NCI-H1092 (cell line): ENCODE data around the gene LHCGR.
A peak's percentile ranks its signal among the peaks of the same experiment; 100 is the strongest.
"Not testable (repeated sequence)": the region's sequence is repeated elsewhere in the genome, so short reads cannot be mapped to it uniquely, and the experiment has no call there.

Source experiments
- DNase-seq: peaks from one replicate; lab custom pipeline; 2025; lab: John Stamatoyannopoulos, UW

The LHCGR gene

DNA sequence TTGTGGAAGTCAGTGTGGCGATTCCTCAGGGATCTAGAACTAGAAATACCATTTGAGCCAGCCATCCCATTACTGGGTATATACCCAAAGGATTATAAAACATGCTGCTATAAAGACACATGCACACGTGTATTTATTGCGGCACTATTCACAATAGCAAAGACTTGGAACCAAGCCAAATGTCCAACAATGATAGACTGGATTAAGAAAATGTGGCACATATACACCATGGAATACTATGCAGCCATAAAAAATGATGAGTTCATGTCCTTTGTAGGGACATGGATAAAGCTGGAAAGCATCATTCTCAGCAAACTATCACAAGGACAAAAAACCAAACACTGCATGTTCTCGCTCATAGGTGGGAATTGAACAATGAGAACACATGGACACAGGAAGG, 16.3 kb downstream of the LHCGR start:
- not testable (repeated sequence) for DNase-seq

DNA sequence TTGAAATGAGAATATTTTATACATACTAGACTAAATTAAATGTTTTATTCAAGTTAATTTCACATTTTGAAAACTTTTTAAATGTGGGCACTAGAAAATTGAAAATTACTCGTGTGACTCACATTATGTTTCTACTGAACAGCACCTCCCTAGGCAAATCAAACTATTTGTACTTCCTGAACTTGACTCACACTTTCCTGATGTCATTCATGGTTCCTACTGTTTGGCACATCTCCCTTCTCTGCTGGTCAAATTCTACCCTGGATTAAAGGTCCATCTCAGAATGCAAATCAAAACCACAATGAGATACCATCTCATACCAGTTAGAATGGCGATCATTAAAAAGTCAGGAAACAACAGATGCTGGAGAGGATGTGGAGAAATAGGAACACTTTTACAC, 16.7 kb downstream of the LHCGR start:
- no peak for DNase-seq

DNA sequence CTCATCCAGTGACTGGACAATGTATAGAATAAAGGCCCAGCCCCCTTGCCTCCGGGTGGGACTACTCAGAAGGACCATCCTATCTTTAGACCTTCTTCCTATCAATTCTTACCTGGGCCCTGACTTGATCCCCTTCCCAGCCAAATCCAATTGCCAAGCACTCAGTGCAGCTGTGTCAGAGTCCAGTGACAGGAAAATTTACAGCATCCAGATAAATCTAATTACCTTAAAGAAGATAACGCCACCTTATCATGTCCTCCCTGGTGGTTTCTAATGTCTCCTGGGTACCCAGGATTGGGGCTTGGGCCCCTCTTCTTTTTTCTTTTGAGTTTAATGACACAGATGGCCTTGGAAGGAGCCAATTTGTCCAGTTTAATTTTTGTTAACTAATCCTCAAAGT, 19.3 kb downstream of the LHCGR start:
- no peak for DNase-seq

DNA sequence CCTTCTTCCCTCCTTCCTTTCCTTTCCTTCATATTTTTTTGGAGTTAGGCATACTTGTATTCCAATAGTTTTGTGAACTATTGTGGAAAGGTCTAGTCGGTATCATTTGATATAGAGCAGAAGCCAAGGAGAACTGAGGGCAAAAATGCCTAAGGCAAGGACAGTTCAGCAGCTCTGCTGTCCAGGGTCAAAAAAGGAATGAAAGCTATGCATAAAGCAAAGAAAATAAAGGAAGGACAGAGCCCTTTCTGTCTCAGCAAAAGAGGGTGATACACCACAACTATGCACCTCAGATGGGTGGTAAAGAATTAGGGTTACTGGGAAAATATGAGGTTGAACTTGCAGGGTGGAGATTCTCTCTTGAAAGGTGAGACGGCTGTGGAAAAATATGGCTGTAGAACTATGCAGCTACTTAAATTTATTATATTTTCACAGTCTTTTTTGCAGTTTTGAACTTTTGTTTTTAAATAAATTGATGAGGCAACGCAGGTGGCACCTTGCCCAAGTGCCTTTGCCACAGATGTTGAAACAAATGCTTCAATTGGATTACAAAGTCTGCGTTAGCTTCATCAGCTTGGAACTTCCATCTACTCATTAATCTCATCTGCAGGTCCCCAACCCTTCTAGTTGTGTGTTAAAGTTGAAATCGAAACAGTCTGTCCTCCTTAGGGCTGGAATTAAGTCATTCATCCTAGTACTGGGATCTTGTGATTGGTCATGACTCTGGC, 20.8 kb downstream of the LHCGR start:
- DNase-seq: no peak

DNA sequence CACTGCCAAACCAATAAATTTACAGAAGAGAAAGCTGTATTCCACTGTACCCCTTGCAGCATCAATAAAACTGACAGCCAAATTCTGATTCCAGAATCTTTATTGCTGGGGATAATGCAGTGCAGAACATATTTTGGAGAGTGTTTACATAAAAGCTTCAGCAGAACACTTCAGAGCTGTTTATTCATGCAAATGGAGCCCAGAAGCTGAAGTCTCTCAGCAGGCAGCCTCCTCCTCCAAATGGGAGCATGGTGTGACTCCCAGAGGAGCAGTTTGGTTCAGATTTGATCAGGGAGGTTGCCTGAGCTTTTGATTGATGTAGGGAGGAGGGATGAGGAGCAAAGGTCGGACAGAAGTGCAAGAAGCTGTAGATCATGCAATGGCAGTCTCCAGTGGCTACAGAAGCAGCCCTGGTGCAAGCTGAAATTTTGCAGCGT, 22.4 kb downstream of the LHCGR start:
- peak; percentile 66 for DNase-seq

DNA sequence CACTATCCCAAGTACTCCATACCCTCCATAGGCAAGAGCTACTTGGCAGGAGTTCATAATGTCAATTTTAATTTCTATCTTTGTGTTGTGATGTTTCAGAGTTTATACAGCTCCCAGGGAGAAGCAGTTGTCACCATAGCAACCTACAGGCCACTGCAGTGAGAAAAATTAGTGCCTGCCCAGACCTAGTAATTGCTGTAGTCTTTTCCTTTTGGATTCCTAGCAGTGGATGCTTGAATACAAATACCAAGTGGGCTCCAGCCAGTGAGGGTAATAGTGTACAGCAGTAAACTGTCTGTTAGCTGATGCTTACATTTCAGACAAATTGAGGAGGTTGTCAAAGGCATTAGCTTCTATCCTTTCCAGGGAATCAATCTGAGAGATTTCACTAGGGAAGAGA, 26.7 kb downstream of the LHCGR start:
- DNase-seq: no peak

DNA sequence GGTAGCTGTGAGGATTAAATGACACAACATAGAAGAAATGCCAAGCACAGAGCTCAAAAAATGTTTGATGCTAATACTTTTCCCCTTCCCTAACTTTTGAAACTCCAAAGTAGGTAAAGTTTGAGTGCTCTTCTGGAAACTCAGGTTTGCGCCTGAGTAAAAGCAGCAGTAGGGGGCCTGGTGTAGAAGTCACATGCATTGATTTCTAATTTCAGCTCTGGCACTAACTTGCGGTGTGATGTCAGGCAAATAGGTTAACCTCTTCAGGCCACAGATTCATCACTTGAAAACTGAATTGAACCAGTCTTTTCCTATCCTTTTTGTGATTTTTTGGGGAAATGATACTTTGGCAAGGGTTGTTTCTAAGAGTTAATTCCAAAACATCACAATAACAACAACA, 27.2 kb downstream of the LHCGR start:
- no peak for DNase-seq

DNA sequence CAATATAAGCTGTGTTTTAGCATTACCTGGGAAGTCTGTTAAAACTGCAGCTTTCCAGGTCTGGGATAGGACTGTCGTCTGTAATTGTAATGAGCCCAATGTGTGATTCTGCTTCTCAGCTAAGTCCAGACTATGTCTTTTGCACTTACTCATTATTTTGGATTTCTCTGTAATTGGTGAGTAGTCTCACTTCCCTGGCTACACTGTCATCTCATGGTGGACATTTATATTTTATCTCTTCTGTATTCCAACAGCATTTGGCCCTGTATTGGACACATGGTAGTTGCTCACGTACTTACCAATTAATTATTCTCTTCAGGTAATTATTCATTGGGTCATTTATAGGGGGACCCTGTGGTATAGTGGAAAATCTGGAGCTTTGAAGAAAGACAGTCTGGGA, 28.0 kb downstream of the LHCGR start:
- DNase-seq: no peak

DNA sequence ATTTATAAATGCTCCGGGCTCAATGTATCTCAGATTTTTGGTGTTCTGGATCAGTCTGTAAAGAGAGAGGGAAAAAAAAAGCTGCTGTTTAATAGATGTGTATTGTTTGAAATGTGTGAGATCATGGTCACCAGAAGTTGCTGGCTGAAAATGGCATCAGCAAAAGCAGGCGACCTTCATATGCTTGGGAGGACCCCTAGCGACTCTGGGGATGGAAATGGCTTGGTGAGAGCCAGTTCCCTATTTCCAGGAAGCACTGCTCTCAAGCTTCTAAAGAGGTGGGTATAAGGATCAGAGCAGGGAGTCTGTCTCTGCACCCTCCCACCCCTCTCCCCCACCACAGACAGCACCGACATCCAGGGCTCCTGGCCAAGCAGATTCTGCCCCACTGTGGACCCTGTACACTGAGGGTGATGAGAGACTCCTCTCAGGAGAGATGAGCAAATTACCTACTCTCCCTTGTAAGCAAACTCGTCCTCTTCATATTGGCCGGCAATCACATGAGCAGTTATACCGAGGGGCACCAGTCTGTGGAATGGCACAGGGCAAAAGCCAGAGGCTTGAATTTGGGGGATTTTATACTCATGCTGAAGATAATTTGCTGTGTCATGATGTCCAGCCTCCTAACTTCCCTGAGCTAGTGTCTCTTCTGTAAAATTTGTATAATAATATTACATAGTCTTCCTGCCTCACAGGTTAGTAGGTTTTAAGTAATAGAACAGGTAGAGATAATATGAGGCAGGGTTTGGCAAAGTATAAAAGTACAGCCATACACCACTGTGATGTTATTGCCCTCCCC, 29.6 kb downstream of the LHCGR start:
- DNase-seq: no peak

DNA sequence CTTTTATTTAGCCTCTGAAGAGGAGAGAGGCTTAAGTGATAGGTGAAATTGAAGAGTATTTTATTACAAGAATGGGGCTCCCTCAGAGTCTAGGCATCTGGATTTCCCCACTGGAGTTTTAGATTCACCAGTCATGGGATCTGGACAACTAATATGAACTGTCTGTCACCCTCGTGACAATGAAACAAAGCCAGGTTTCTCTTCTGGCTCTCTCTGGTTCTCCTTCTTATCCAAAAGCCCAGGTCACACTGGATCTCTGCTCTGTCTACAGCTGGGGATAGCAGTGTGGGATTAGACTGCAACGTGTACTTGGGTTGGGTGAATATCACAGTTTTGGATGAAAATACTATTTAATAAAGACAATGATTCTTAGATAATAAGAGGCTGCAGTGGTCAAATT, 31.2 kb downstream of the LHCGR start:
- no peak for DNase-seq

DNA sequence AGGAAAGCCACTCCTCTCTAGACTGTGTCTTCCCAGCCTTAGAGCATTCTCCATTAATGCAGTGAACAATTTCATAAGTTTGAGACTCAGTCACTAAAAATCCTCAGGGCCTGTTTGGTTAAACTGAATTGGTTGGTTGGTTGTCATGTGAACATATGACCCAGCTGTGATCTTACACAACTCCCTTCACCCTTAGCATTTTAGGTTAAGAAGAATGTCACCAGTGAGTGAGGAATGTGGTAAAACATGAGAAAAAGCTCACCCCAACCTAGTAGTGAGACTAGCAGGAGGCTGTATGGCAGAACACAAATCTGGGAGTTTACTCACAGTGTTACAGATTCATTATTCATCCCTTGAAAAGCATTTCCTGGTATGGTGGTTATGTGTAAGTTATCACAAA, 32.4 kb downstream of the LHCGR start:
- DNase-seq: no peak

DNA sequence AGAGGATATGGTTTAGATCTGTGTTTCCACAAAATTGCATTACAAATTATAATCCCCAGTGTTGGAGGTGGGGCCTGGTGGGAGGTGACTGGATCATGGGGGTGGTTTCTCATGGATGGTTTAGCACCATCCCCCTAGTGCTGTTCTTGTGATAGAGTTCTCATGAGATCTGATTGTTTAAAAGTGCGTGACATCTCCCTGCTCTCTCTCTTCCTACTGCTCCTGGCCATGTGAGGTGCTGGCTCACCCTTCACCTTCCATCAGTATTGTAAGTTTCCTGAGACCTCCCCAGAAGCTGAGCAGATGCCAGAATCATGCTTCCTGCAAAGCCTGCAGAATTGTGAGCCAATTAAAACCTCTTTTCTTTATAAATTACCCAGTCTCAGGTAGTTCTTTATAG, 33.1 kb downstream of the LHCGR start:
- no peak for DNase-seq

DNA sequence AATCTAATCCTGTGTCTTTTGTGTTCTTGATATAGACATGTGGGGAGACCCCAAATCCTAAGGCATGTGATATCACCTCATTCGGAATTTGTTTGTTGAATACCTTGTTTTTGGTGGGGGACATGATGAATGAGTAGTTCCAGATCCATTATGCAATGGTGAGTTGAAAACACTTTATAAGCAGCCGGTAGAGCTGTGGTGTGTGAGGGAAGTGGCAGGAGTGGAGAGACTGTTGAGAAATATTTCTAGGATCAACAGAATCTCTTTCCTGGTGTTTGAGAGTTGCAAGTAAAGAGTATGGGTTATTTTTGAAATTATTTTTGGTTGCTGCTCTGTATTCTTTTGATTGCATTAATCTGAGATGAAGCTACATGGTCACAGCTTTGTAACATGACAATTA, 34.4 kb downstream of the LHCGR start:
- DNase-seq: no peak

DNA sequence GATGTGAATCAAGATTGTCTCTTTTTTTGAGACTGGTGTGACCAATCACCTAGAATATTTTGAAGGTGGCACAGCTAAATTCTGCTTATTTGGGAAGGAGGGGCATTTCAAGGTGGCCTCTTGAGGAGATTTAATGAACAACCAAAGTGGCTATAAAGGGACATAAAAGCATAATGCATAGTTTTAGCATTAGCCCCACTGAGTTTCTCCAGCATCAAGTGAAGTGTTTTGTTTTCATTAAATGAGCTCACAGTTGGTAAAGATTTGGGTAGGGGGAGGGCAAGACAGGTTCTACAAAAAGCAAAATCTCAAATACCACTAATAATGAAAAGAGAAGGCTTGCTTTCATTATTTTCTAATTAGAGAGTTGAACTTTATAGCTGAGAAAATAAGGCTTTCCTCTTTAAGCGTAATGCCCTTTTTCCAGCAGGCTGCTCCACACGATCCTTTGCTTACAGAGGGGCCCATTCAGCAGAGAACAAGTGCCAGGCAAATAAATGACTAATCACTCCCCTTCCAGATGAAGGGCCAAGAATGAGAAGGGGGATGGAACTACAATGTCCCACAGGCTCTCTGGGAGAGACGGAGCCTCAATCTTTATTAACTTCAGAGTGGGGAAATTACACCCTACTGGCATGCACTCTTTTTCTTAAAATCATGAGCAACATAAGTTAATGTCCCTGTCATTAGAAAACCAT, 35.9 kb downstream of the LHCGR start:
- DNase-seq: no peak

DNA sequence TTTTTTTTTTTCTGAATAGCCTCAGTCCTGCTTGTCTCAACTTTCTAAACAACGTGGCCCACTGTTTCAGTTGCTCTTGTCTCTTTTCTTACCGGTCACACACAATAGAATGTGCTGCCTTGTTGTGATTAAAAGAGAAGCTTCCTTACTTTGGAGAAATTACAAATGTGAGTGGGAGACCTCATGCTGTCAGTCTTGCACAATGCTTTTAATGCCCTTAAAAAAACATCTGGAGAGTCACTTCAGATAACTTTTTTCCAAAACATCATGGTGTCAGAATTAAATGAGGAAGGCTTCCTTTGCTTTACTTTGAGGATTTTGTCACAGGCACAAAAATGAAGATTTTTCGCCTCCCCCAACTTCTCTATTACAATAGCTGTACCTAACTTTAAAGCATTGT, 37.7 kb downstream of the LHCGR start:
- DNase-seq: no peak

DNA sequence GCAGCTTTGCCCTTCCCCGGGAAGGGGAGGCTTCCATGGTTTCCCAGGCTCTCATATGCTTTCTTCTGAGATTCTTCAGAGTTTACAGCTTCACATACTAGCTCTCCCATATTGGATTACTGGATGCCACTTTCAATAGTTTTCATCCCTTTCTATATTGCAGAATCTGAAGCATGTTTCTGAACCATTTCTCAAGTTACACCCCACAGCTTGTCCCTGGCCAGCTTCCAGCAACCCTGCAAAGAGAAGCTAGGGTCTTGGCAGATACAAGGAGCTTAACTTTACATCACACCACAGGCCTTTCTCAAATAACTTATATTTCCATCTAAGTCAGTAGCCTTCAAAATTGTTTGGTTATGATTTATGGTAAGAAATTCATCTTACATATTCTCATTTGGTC, 39.6 kb downstream of the LHCGR start:
- DNase-seq: no peak

DNA sequence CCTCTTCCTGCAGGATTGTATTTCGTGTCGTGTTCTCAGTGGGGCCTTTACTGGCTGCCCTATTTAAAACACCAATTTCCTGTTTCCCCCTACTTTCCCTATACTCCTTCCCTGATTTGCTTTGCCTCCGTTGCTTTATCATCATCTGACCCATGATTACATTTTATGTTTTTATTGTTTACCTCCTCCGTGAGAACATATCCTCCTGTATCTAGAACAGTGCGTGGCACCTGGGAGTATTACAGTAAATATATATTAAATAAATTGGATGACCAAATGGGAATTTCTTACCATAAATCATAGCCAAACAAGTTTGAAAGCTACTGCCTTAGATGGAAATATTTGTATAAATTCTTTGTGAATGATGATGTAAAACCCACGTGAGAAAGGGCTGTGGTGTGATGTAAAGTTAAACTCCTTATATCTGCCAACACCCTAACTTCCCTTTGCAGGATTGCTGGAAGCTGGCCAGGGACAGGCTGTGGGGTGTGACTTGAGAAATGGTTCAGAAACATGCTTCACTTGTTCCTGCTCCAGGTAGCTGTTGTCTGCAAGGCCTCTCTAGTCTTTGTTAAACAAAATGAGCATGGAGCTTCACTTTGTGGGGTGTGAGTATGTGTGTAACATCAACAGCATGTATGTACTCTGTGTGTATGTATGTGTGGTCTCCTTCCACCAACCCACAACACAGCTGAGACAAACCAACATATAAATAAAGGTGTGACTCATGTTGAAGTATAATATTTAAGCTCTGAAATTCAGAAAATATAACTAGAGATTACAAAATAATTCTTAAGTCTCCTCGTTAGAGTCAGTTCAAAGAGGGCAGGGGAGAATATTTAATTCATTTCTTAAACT, 40.3 kb downstream of the LHCGR start:
- DNase-seq: no peak

DNA sequence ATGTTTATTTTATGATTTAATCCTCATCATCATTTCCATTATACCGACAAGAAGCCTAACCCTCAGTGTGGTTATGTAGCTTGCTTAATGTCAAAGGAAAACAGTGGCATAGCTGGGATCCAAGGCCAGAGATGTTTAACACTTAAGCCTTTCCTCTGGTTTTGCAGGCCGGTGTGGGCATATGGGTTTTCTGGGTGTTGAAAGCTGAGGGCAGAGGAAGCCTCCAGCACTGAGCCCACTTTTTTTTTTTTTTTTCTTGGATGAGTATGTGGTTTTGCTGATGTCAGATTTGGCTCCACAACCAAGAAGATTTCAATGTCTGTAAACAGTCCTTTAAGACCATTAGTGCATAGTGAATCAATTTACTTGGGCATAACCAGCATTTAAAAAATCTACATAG, 41.3 kb downstream of the LHCGR start:
- DNase-seq: no peak

DNA sequence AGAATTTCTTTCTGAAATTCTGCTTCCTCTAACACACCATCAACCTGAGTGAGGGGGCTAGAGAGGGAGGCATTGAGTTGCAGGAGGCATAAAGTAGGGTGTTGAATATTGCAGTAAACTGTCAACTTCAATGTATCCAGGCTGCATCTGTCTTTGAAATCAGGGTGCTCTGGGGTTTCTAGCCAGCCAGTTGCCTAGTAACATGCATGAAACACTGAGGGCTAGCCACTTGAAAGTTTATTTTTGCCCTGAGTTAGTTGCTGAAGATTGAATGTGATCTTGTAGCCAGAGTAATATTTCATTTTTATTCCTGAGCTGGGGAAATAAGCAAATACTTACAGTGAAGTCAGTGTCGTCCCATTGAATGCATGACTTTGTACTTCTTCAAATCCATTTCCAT, 41.9 kb downstream of the LHCGR start:
- DNase-seq: no peak

DNA sequence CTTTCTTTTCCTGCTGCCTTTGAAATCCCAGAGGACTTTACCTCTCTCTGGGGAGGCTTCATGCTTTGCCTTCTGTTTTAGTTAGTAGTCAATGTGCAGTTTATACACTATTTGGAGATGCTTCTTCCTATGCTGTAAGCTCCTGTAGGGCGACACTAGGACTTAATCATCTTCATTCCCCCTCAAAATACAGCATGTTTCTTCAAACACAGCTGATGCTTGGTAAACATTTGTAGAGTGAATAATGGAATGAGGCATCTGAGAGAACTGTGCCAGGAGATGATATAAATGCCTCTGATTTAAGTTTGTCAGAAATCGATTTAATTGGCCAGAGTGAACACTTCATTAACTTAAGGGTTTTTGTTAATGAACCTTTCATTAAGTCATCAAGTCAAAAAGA, 43.4 kb downstream of the LHCGR start:
- DNase-seq: no peak

DNA sequence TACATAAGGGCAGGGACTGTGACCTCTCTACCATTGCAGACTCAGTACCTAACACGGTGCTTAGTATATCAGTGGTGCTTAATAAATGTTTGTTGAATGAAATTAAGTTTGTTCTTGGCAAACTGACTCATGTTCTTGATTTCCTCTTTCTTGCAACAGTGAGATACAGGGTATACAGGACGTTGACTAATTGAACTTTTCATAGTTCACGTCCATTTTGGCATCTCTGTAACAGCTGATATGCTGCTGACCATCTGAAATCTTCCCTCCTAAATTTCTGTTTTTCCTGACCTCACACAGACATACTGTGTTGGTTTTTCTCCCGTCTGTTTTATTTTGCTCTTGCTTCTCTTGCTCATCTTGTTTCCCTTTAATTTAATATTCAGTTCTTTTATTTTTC, 44.2 kb downstream of the LHCGR start:
- DNase-seq: no peak
